GM12875 (cell line): ENCODE results near the gene PHF12.

ENCODE experiments used
- H3K4me3 ChIP-seq: one replicate; pipeline ENCODE4 v1.5.1; 2011; ENCODE audit warnings: low read depth, low read length, control low read depth
- CTCF ChIP-seq: IDR thresholded peaks from 2 replicates; pipeline ENCODE4 v1.5.1; 2011; ENCODE audit warnings: low read depth, mild to moderate bottlenecking, control low read depth, inconsistent platforms, low read length, moderate library complexity, borderline replicate concordance; ENCODE audit not compliant: insufficient read depth

The PHF12 gene

DNA sequence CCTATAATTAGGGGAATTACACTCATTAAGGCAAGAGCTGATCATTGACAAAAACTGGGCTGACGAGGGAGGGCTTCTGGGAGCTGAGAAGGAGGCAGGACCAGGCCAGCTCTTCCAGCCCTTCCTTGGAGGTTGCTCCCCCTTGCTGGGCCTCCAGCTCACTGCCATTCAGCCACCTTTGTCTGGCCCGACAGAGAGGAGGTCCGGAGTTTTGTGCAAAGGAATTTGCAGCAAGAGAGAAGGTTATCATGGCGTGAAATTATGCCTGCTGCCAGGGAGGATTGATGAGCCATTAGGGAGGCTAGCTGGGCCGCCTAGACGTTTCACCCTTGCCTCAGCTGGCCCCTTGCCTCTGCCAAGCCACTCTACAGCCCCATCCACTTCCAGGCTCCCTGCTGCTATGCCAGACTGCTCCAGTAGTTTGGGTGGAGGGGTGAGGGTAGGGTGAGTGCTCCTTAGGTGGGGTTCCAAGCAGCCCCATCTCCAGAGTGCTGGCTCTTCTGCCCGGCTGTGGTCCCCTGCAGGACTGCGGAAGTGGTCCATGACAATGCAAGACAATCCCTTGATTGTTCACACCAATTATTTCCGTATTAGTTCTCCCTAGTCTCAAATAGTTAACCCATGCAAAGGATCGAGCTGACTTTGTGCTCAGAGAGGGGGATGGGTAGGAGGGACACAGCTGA lies 17.1 kb upstream of the PHF12 start:
- TF ChIP-seq CTCF = no peak

GRCh38 chr17:28967221-28968135 lies 16.2 kb upstream of the PHF12 start:
- no peak overlapping the region for H3K4me3 ChIP-seq

More for the DNA sequence above, 17.1 kb upstream of the PHF12 start:
- H3K4me3 ChIP-seq = no peak overlapping the region

DNA sequence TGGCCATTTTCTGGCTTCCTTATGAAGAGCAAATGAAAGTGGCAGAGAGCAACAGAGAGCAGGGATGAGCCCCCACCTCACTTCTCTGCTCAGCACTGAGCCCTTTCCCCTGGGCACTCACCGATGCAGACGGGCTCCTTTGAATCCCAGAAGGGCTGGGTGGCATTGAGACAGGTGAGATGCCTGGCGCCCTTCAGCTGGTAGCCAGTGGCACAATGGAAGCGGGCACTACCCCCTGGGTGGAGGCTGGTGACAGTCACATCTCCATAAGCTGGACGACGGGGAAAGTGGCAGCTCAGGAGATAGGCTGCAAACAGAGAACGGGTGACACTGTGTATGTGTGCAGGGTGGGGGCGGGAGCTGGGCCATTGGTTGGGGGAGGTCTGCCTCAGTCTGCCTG lies 12.5 kb upstream of the PHF12 start:
- H3K4me3 ChIP-seq = no peak overlapping the region
- TF ChIP-seq CTCF = no peak

More at GRCh38 chr17:28967221-28968135, 16.2 kb upstream of the PHF12 start:
- no peak for TF ChIP-seq CTCF

DNA sequence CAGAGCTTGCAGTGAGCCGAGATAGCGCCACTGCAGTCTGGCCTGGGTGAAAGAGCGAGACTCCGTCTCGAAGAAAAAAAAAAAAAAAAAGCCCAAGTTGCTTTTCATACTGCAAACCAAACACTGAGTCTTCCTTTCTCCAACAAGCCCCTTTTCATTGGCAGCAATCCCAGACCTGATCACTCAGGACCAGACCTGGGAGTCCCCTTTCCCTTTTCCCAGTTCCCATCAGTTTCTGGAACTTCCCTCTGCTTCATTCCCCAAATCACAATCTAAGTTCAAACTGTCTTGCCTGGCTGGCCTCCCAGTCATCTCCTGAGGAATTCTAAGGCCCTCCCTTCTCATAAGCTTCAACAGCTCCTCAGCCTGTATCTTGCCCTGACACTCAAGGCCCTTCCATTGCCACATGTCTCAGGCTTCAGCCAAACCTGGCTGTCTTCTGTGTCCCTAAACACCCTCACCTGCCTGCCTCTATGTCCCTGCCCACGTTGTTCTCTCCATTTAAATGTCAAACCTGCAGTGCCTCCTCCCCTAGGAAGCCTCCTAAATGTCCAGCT lies 11.8 kb upstream of the PHF12 start:
- H3K4me3 ChIP-seq = no peak overlapping the region
- TF ChIP-seq CTCF = no peak

DNA sequence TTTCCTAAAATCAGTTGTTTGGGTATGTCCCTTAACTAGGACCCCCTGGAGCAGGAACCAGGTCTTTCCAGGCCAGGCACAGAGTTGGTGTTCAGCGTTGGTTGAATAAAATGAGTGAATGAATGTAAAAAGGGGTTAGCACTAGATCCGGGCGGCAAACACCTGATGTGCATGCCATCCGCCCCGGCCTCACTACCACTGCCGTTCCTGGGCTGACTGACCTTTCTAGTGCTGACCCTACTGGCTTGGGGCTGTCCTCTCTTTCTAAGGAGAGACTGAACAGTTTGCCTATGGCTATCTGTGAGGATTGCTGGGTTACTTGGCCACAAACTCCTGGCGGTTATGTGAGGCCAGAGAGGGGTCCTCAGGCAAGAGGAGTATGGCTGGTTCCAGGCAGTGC lies 10.1 kb upstream of the PHF12 start:
- no peak for TF ChIP-seq CTCF
- no peak overlapping the region for H3K4me3 ChIP-seq

- no peak overlapping the region for H3K4me3 ChIP-seq
- no peak for TF ChIP-seq CTCF
These were observed 9.1 kb upstream of the PHF12 start for GRCh38 chr17:28960256-28961061.
